HG02885 (cell line): Measurements from ENCODE around the gene ZWILCH.

Source experiments
- ATAC-seq: cut with Tn5 transposase; IDR thresholded peaks from one replicate; pipeline ENCODE4 v1.9.1; 2021; ENCODE audit warnings: mild to moderate bottlenecking; ENCODE audit not compliant: unreplicated experiment, poor library complexity

The ZWILCH gene

GRCh38 chr15:66598095-66598815, 93.1 kb downstream of the ZWILCH start:
- no peak for ATAC-seq
